K562 (cell line): ENCODE measurements around the gene DGCR2. TPM values are rescaled to one million over a fixed set of nuclear protein-coding genes. Genes with fewer than 3 reads are reported as not detected.

Experiments
- ATF1 ChIP-seq, 2 experiments: fragments of 450-650 bp in 1 of 2; IDR thresholded peaks; 2 replicates each; pipeline ENCODE4 v1.6.1; 2016; ENCODE audit warnings: missing compliant biosample characterization in 1 of 2, missing genetic modification characterization in 1 of 2
- BRD4 ChIP-seq: fragments of 200-600 bp; sonication (generic); IDR thresholded peaks from 2 replicates; pipeline ENCODE4 v1.6.1; 2017; ENCODE audit warnings: inconsistent platforms
- CHD2 ChIP-seq: IDR thresholded peaks from 2 replicates; pipeline ENCODE4 v1.6.1; 2011; ENCODE audit warnings: low read depth, low read length
- COPS2 ChIP-seq: fragments of 450-650 bp; conservative IDR thresholded peaks from 2 replicates; pipeline ENCODE4 v1.6.1; 2016; ENCODE audit warnings: mild to moderate bottlenecking, moderate library complexity
- CREBBP ChIP-seq: IDR thresholded peaks from one replicate; pipeline ENCODE4 v1.6.1; 2012; ENCODE audit warnings: low read depth, mild to moderate bottlenecking, control low read depth, inconsistent platforms, low read length
- ETV5 ChIP-seq: sonication (generic); formaldehyde crosslinking; IDR thresholded peaks from 2 replicates; pipeline ENCODE4 v1.4.0; 2020; ENCODE audit warnings: low read depth, mild to moderate bottlenecking, missing genetic modification reagents
- MCM7 ChIP-seq, 2 experiments: fragments of 450-650 bp; IDR thresholded peaks; 2 replicates each; pipeline ENCODE4 v1.6.1; 2016 to 2018
- MYNN ChIP-seq, 2 experiments: sonication (generic); formaldehyde crosslinking in 1 of 2; IDR thresholded peaks; 2 replicates each; pipeline versions ENCODE4 v1.5.0 to v1.6.1; 2016 to 2020; ENCODE audit warnings: antibody characterized with exemption in 1 of 2, missing genetic modification reagents in 1 of 2
- TBL1XR1 ChIP-seq, 2 experiments: IDR thresholded peaks; 2 replicates each; pipeline ENCODE4 v1.6.1; 2012; ENCODE audit warnings: improper control_type of control experiment in 2 of 2, low read length in 2 of 2, mild to moderate bottlenecking in 1 of 2
- TSC22D4 ChIP-seq: fragments of 450-650 bp; IDR thresholded peaks from 2 replicates; pipeline ENCODE4 v1.6.1; 2016; ENCODE audit warnings: missing genetic modification characterization, missing biosample characterization, control low read depth
- ZBTB7A ChIP-seq: IDR thresholded peaks from 2 replicates; pipeline ENCODE4 v1.6.1; 2011; ENCODE audit warnings: low read depth, mild to moderate bottlenecking, low read length, moderate library complexity, borderline replicate concordance; ENCODE audit not compliant: control insufficient read depth
- ZNF124 ChIP-seq: sonication (generic); formaldehyde crosslinking; IDR thresholded peaks from 2 replicates; pipeline ENCODE4 v1.8.1; 2022; ENCODE audit warnings: missing genetic modification reagents
- ZNF165 ChIP-seq: fragments of 250-450 bp; sonication (Bioruptor Pico); IDR thresholded peaks from 2 replicates; pipeline ENCODE4 v1.4.0; 2020; ENCODE audit warnings: borderline replicate concordance
- ZNF212 ChIP-seq: fragments of 450-650 bp; formaldehyde crosslinking; IDR thresholded peaks from 2 replicates; pipeline ENCODE4 v1.4.0; 2020; ENCODE audit warnings: mild to moderate bottlenecking
- ZNF316 ChIP-seq: fragments of 450-650 bp; IDR thresholded peaks from 2 replicates; pipeline ENCODE4 v1.6.1; 2016
- ZNF584 ChIP-seq: fragments of 200-800 bp; sonication (Bioruptor generic); IDR thresholded peaks from 2 replicates; pipeline ENCODE4 v1.6.1; 2016; ENCODE audit warnings: low read depth, mild to moderate bottlenecking, missing genetic modification characterization, missing compliant biosample characterization
- polyA plus RNA-seq, 8 experiments: library from polyadenylated mRNA; depleted of rRNA in 4 of 8; stranded (reverse) in 5 of 8; unstranded in 3 of 8; fragments of >200 nt; fragmentation: Nextera tagmentation in 2 of 8; fragmentation: Illumina TruSeq in 1 of 8; extraction: Ambion mirVana in 2 of 8; extraction: Trizol in 1 of 8; gene quantifications; 2 replicates each; pipeline versions ENCODE4 v1.2.1 to v1.2.3, GENCODE V29; 2011 to 2014; ENCODE audit warnings: inconsistent platforms in 1 of 8, missing spikeins in 1 of 8
- total RNA-seq, 7 experiments: library from RNA; depleted of rRNA in 6 of 7; stranded (reverse); fragments of >200 nt in 6 of 7; fragmentation: Illumina TruSeq in 2 of 7; extraction: Trizol in 2 of 7; gene quantifications; 2 replicates each; pipeline versions ENCODE4 v1.2.1 to v1.2.3, GENCODE V29; 2011 to 2021; ENCODE audit warnings: low replicate concordance in 1 of 7

DGCR2 gene
- total and polyA plus RNA-seq, 9 of the 15 experiments (the other 6 are each of a cell fraction or from before 2014, with no cell fraction given): 0.69 to 101 (median 56.4) TPM

DNA sequence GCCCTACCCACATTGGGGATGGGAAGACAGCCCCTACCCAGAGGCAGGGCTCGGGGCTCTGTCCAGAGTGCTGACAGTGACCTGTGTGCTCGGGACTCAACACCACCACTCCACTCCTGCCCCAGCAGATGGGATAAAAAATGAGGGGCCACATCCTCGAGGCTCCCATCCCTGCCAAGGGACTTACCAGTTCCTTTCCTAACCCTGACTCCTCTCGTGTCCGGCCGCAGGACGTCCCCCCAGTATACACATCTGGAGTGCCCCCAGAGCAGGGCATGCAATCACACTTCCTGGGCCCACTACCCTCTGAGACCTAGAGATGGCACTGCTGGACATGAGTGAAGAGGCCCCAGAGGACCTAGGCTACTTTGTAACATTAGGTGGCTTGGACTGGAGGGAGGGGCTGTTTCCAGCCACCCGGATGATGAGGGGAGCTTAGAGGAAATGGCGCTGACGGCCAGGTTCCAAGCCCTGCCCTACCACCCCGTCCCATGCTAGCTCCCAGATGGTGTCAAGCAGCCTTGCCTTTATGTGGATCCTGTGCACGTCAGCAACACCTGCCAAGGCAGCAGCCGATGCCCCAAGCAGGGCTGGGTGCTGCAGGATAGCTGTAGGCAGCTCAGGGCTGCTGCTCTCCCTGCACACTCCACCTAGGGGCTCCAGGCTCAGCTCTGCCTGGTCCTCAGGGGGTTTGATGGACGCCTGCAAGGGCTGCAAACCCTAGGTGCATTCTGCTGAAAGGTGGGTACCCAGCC is 86.6 kb downstream of the DGCR2 start (continued):
- TF ChIP-seq CHD2 (no peak), ZNF584 (CRISPR knock-in tag) (no peak), TSC22D4 (tag) (no peak), ZNF165 (CRISPR knock-in tag) (no peak), ZBTB7A (peak; percentile 16; the same call in 1 of the 2 replicates), ATF1 (CRISPR knock-in tag; IDR thresholded peaks at IDR 0.05) (peak; percentile 46; the same call in 1 of the 2 replicates), ATF1 (tag; IDR thresholded peaks at IDR 0.05) (0 out of 2 replicates have a peak, but pooled peaks have one; percentile 13), COPS2 (no peak), TBL1XR1 (IDR thresholded peaks at IDR 0.05; ENCODE audit: low read length in 2 of 2) (no peak), MYNN (IDR thresholded peaks at IDR 0.05) (peak; percentile 5; the same call in 1 of the 2 replicates), MYNN (CRISPR knock-in tag; IDR thresholded peaks at IDR 0.05) (no peak), ZNF316 (no peak), ZNF212 (no peak; the same call in 1 of the 2 replicates), ETV5 (no peak), MCM7 (IDR thresholded peaks at IDR 0.05) (no peak), CREBBP (no peak), BRD4 (no peak), ZNF124 (CRISPR knock-in tag) (no peak)
